ENCODE data around the gene IGF2BP3. TPM values are rescaled to one million over a fixed set of nuclear protein-coding genes. Genes with fewer than 3 reads are reported as not detected.

IGF2BP3 gene
- total and polyA plus RNA-seq, 2 donors (not counting 1 experiment from before 2014, with no cell fraction given): 4.3 to 11.2 TPM

DNA sequence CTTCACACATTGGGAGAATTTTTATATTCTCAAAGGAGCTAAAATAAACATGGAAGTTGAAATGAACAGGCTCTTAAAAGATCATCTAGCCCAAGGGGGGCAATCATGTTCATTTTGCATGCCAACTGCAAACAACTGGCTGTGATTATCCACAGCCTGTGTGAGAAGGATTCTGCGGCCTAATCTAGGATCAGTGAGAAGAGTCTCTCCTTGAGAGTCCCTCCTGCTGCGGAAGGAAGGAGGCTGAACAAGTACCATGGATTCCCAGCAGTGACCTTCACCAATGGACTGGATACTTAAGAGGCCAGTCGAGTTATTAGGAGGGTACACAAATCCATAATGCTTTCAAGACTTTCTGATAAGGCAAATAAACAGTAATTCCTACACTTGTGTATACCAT lies 76.7 kb downstream of the IGF2BP3 start:
- no peak for DNase-seq (ENCODE audit: low read depth in 2 of 2)
- Histone ChIP-seq H3K9me3 (ENCODE audit: control insufficient read depth, insufficient read depth, low read depth, low read length) (no peaks in the 10 kb centered on the region), H3K4me1 (ENCODE audit: control insufficient read depth, extremely low read depth, insufficient read depth, low read length) (no peaks in the 10 kb centered on the region), H3K79me2 (ENCODE audit: control insufficient read depth, insufficient read depth, low read length) (no peaks in the 10 kb centered on the region), H3K27ac (ENCODE audit: insufficient read depth, low read length) (no peak overlapping the region), H2AFZ (ENCODE audit: low read length) (no peak overlapping the region), H3K9ac (ENCODE audit: insufficient read depth, low read length) (no peak overlapping the region), H3K4me2 (ENCODE audit: extremely low read depth, insufficient read depth, low read length) (no peak overlapping the region), H4K20me1 (ENCODE audit: control insufficient read depth, extremely low read depth, insufficient read depth, low read length) (no peaks in the 10 kb centered on the region), H3K27me3 (ENCODE audit: control insufficient read depth, insufficient read depth, low read length) (no peaks in the 10 kb centered on the region), H3K36me3 (ENCODE audit: control insufficient read depth, insufficient read depth, low read length) (no peaks in the 10 kb centered on the region), H3K4me3 (replicated peaks in 1 of 4; ENCODE audit: control extremely low read depth in 1 of 4, insufficient read depth in 1 of 4, low read depth in 3 of 4, low read length in 4 of 4) (no peak overlapping the region)
- TF ChIP-seq, protein P1, sequence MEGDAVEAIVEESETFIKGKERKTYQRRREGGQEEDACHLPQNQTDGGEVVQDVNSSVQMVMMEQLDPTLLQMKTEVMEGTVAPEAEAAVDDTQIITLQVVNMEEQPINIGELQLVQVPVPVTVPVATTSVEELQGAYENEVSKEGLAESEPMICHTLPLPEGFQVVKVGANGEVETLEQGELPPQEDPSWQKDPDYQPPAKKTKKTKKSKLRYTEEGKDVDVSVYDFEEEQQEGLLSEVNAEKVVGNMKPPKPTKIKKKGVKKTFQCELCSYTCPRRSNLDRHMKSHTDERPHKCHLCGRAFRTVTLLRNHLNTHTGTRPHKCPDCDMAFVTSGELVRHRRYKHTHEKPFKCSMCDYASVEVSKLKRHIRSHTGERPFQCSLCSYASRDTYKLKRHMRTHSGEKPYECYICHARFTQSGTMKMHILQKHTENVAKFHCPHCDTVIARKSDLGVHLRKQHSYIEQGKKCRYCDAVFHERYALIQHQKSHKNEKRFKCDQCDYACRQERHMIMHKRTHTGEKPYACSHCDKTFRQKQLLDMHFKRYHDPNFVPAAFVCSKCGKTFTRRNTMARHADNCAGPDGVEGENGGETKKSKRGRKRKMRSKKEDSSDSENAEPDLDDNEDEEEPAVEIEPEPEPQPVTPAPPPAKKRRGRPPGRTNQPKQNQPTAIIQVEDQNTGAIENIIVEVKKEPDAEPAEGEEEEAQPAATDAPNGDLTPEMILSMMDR (conservative IDR thresholded peaks at IDR 0.05 in 1 of 2, IDR thresholded peaks at IDR 0.05 in 1 of 2; ENCODE audit: low read depth in 1 of 2, low read length in 2 of 2): no peak
- TF ChIP-seq EZH2 (IDR thresholded peaks at IDR 0.05; ENCODE audit: low read length, missing control alignments): no peak

DNA sequence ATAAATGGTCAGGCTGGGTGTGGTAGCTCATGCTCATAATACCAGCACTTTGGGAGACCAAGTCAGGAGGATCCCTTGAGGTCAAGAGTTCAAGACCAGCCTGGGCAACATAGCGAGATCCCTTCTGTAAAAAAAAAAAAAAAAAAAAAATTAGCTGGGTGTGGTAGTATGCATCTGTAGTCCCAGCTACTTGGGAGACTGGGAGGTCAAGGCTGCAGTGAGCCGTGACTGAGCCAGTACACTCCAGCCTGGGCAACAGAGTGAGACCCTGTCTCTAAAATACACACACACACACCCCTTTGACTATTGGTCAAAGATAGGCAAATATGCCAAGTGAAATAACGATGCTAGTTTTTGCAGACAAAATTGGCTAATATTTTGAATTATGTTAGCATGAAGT lies 80.6 kb downstream of the IGF2BP3 start:
- Histone ChIP-seq H2AFZ (ENCODE audit: low read length) (no peak overlapping the region), H3K9me3 (ENCODE audit: control insufficient read depth, insufficient read depth, low read depth, low read length) (no peaks in the 10 kb centered on the region), H3K4me2 (ENCODE audit: extremely low read depth, insufficient read depth, low read length) (no peak overlapping the region), H3K36me3 (ENCODE audit: control insufficient read depth, insufficient read depth, low read length) (no peaks in the 10 kb centered on the region), H3K27ac (ENCODE audit: insufficient read depth, low read length) (no peak overlapping the region), H3K79me2 (ENCODE audit: control insufficient read depth, insufficient read depth, low read length) (no peaks in the 10 kb centered on the region), H4K20me1 (ENCODE audit: control insufficient read depth, extremely low read depth, insufficient read depth, low read length) (no peaks in the 10 kb centered on the region), H3K4me3 (replicated peaks in 1 of 4; ENCODE audit: control extremely low read depth in 1 of 4, insufficient read depth in 1 of 4, low read depth in 3 of 4, low read length in 4 of 4) (no peak overlapping the region), H3K4me1 (ENCODE audit: control insufficient read depth, extremely low read depth, insufficient read depth, low read length) (no peaks in the 10 kb centered on the region), H3K9ac (ENCODE audit: insufficient read depth, low read length) (no peak overlapping the region), H3K27me3 (ENCODE audit: control insufficient read depth, insufficient read depth, low read length) (no peaks in the 10 kb centered on the region)
- TF ChIP-seq, protein P1 (conservative IDR thresholded peaks at IDR 0.05 in 1 of 2, IDR thresholded peaks at IDR 0.05 in 1 of 2; ENCODE audit: low read depth in 1 of 2, low read length in 2 of 2): no peak
- TF ChIP-seq EZH2 (IDR thresholded peaks at IDR 0.05; ENCODE audit: low read length, missing control alignments): no peak
- DNase-seq (ENCODE audit: low read depth in 2 of 2): no peak

DNA sequence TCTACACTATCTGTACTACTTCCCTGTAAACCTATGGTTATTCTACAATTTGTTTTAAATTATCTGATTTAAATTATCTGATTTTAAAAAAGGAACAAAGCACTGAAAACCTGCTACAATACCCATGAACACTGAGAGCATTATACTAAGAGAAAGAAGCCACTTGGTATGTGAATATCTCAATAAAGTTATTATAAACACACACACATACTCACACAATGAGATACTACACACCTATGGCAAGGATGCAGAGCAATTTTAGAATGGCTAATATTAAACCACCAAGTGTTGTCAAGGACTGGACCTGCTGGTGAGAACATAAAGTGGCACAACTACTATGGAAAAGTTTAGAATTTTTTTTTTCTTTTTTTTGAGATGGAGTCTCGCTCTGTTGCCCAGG lies 82.7 kb downstream of the IGF2BP3 start:
- Histone ChIP-seq H3K36me3 (ENCODE audit: control insufficient read depth, insufficient read depth, low read length) (no peaks in the 10 kb centered on the region), H3K4me2 (ENCODE audit: extremely low read depth, insufficient read depth, low read length) (no peak overlapping the region), H3K9ac (ENCODE audit: insufficient read depth, low read length) (no peak overlapping the region), H3K27ac (ENCODE audit: insufficient read depth, low read length) (no peak overlapping the region), H2AFZ (ENCODE audit: low read length) (no peak overlapping the region), H3K9me3 (ENCODE audit: control insufficient read depth, insufficient read depth, low read depth, low read length) (no peaks in the 10 kb centered on the region), H3K27me3 (ENCODE audit: control insufficient read depth, insufficient read depth, low read length) (no peaks in the 10 kb centered on the region), H3K79me2 (ENCODE audit: control insufficient read depth, insufficient read depth, low read length) (no peaks in the 10 kb centered on the region), H3K4me3 (replicated peaks in 1 of 4; ENCODE audit: control extremely low read depth in 1 of 4, insufficient read depth in 1 of 4, low read depth in 3 of 4, low read length in 4 of 4) (no peak overlapping the region), H3K4me1 (ENCODE audit: control insufficient read depth, extremely low read depth, insufficient read depth, low read length) (no peaks in the 10 kb centered on the region), H4K20me1 (ENCODE audit: control insufficient read depth, extremely low read depth, insufficient read depth, low read length) (no peaks in the 10 kb centered on the region)
- TF ChIP-seq EZH2 (IDR thresholded peaks at IDR 0.05; ENCODE audit: low read length, missing control alignments): no peak
- TF ChIP-seq, protein P1 (conservative IDR thresholded peaks at IDR 0.05 in 1 of 2, IDR thresholded peaks at IDR 0.05 in 1 of 2; ENCODE audit: low read depth in 1 of 2, low read length in 2 of 2): no peak
- no peak for DNase-seq (ENCODE audit: low read depth in 2 of 2)
